K562 (cell line): ENCODE measurements around the gene OR2B3. TPM values are rescaled to one million over a fixed set of nuclear protein-coding genes. Genes with fewer than 3 reads are reported as not detected.

Source experiments
- CBX8 ChIP-seq: fragments of 200-600 bp; sonication (generic); IDR thresholded peaks from 2 replicates; pipeline ENCODE4 v1.6.1; 2012; ENCODE audit warnings: borderline replicate concordance, mixed run types, low read depth, mild to moderate bottlenecking, moderate library complexity, mixed read lengths, low read length, control low read depth, inconsistent platforms; ENCODE audit not compliant: poor library complexity, severe bottlenecking; ENCODE audit errors: extremely low read depth
- CREM ChIP-seq: IDR thresholded peaks from 2 replicates; pipeline ENCODE4 v1.6.1; 2014; ENCODE audit warnings: antibody characterized with exemption, low read depth
- EP400 ChIP-seq: fragments of 450-650 bp; IDR thresholded peaks from 2 replicates; pipeline ENCODE4 v1.6.1; 2017; ENCODE audit warnings: antibody characterized with exemption, mild to moderate bottlenecking, moderate library complexity
- ERF ChIP-seq: fragments of 450-650 bp; formaldehyde crosslinking; IDR thresholded peaks from 2 replicates; pipeline ENCODE4 v1.4.0; 2020; ENCODE audit warnings: mild to moderate bottlenecking, mixed read lengths
- HNRNPK ChIP-seq: fragments of 200-400 bp; formaldehyde crosslinking; IDR thresholded peaks from one replicate; pipeline ENCODE4 v1.6.1; 2018; ENCODE audit warnings: mild to moderate bottlenecking, low read depth, low read length; ENCODE audit not compliant: poor library complexity, severe bottlenecking
- KDM2B ChIP-seq: fragments of 250-450 bp; sonication (Bioruptor Pico); IDR thresholded peaks from 2 replicates; pipeline ENCODE4 v1.8.0; 2021; ENCODE audit warnings: mild to moderate bottlenecking, moderate library complexity
- NCOA1 ChIP-seq: fragments of 450-650 bp; IDR thresholded peaks from 2 replicates; pipeline ENCODE4 v1.6.1; 2016; ENCODE audit warnings: low read depth
- NFE2 ChIP-seq: IDR thresholded peaks from 2 replicates; pipeline ENCODE4 v1.6.1; 2014; ENCODE audit warnings: antibody characterized with exemption, low read depth
- NFYB ChIP-seq: IDR thresholded peaks from 2 replicates; pipeline ENCODE4 v1.6.1; 2011; ENCODE audit warnings: mild to moderate bottlenecking, moderate library complexity; ENCODE audit not compliant: insufficient read length; ENCODE audit errors: extremely low read depth
- PHF8 ChIP-seq: fragments of 200-600 bp; sonication (generic); IDR thresholded peaks from 2 replicates; pipeline ENCODE4 v1.6.1; 2012; ENCODE audit warnings: mixed run types, mild to moderate bottlenecking, inconsistent platforms, low read length, moderate library complexity, borderline replicate concordance
- RBBP5 ChIP-seq: fragments of 200-600 bp; sonication (generic); IDR thresholded peaks from 2 replicates; pipeline ENCODE4 v1.6.1; 2012; ENCODE audit warnings: borderline replicate concordance, mild to moderate bottlenecking, low read length, control low read depth, inconsistent platforms; ENCODE audit not compliant: insufficient read depth, poor library complexity, severe bottlenecking
- STAT5A ChIP-seq: IDR thresholded peaks from 2 replicates; pipeline ENCODE4 v1.6.1; 2012; ENCODE audit warnings: low read length, inconsistent platforms, borderline replicate concordance
- polyA plus RNA-seq, 8 experiments: library from polyadenylated mRNA; depleted of rRNA in 4 of 8; stranded (reverse) in 5 of 8; unstranded in 3 of 8; fragments of >200 nt; fragmentation: Nextera tagmentation in 2 of 8; fragmentation: Illumina TruSeq in 1 of 8; extraction: Ambion mirVana in 2 of 8; extraction: Trizol in 1 of 8; gene quantifications; 2 replicates each; pipeline versions ENCODE4 v1.2.1 to v1.2.3, GENCODE V29; 2011 to 2014; ENCODE audit warnings: inconsistent platforms in 1 of 8, missing spikeins in 1 of 8
- total RNA-seq, 7 experiments: library from RNA; depleted of rRNA in 6 of 7; stranded (reverse); fragments of >200 nt in 6 of 7; fragmentation: Illumina TruSeq in 2 of 7; extraction: Trizol in 2 of 7; gene quantifications; 2 replicates each; pipeline versions ENCODE4 v1.2.1 to v1.2.3, GENCODE V29; 2011 to 2021; ENCODE audit warnings: low replicate concordance in 1 of 7
- TF ChIP-seq, protein P1 (sequence below): fragments of 250-450 bp; sonication (Bioruptor Pico); IDR thresholded peaks from 2 replicates; pipeline ENCODE4 v1.4.0; 2020; ENCODE audit warnings: mild to moderate bottlenecking, moderate library complexity, borderline replicate concordance
- TF ChIP-seq, protein P2 (sequence below), 2 experiments: IDR thresholded peaks in 1 of 2; conservative IDR thresholded peaks in 1 of 2; 2 replicates each; pipeline ENCODE4 v1.6.1; 2016; ENCODE audit warnings: low read depth in 2 of 2, mild to moderate bottlenecking in 1 of 2, missing compliant biosample characterization in 1 of 2, missing genetic modification characterization in 1 of 2, moderate library complexity in 1 of 2
- TF ChIP-seq, protein P3 (sequence below), 3 experiments: IDR thresholded peaks in 2 of 3; conservative IDR thresholded peaks in 1 of 3; 2 replicates each; pipeline ENCODE4 v1.5.1; 2011 to 2012; ENCODE audit warnings: low read length in 3 of 3, mild to moderate bottlenecking in 3 of 3, control low read depth in 2 of 3, improper control_type of control experiment in 1 of 3, inconsistent platforms in 1 of 3, low read depth in 1 of 3, mixed read lengths in 1 of 3, moderate library complexity in 1 of 3; ENCODE audit not compliant: insufficient read depth in 2 of 3
- TF ChIP-seq, protein P4 (sequence below), 2 experiments: IDR thresholded peaks; 2 replicates each; pipeline ENCODE4 v1.6.1; 2011; ENCODE audit warnings: borderline replicate concordance in 1 of 2, control low read depth in 1 of 2, low read depth in 1 of 2, low read length in 1 of 2, mild to moderate bottlenecking in 1 of 2, mixed read lengths in 1 of 2, moderate library complexity in 1 of 2; ENCODE audit not compliant: insufficient read depth in 1 of 2, insufficient read length in 1 of 2, poor library complexity in 1 of 2, severe bottlenecking in 1 of 2; ENCODE audit errors: extremely low read depth in 1 of 2

The OR2B3 gene
- total and polyA plus RNA-seq, 9 of the 15 experiments (the other 6 are each of a cell fraction or from before 2014, with no cell fraction given) = not detected

DNA sequence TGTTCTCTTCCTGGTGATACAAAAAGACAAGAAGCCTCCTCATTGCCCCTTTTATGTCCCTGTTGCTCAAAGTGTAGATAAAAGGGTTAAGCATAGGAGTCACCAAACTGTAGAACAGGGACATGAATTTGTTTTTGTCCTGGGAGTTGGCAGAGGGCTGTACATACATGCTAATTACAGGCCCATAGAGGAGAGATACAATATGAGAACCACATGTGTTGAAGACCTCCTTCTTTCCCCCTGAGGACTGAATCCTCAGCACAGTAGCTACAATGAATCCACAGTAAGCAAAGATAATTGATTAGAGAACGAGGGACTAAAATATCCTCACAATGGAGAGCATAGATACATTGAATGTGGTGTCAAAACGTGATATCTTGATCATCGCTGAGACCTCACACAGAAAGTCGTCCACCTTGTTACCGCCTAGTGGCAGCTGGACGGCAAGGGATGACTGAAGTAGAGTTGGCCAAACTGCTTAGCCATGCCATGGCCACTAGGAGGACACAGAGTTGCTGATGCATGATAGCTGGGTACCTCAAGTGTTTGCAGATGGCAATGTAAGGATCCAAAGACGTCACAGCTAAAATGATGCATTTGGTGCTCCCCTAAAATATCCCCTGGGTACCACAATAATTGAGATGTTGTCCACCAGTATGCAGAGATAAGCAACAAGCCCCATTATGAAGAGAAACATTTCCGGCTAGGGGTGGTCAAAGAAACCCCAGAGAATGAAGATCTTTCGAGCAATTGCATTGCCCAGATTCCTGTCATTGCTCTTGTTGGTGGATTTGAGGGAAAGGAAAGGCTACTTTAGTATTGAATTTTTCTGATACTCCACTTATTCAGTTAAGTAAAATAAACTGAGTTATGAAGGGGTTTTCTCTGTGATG, 15.0 kb downstream of the OR2B3 start (continued):
- TF ChIP-seq, protein P1, sequence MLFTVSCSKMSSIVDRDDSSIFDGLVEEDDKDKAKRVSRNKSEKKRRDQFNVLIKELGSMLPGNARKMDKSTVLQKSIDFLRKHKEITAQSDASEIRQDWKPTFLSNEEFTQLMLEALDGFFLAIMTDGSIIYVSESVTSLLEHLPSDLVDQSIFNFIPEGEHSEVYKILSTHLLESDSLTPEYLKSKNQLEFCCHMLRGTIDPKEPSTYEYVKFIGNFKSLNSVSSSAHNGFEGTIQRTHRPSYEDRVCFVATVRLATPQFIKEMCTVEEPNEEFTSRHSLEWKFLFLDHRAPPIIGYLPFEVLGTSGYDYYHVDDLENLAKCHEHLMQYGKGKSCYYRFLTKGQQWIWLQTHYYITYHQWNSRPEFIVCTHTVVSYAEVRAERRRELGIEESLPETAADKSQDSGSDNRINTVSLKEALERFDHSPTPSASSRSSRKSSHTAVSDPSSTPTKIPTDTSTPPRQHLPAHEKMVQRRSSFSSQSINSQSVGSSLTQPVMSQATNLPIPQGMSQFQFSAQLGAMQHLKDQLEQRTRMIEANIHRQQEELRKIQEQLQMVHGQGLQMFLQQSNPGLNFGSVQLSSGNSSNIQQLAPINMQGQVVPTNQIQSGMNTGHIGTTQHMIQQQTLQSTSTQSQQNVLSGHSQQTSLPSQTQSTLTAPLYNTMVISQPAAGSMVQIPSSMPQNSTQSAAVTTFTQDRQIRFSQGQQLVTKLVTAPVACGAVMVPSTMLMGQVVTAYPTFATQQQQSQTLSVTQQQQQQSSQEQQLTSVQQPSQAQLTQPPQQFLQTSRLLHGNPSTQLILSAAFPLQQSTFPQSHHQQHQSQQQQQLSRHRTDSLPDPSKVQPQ (CRISPR knock-in tag) = no peak
- no peak for TF ChIP-seq STAT5A
- no peak for TF ChIP-seq CBX8
- TF ChIP-seq HNRNPK = no peak
- TF ChIP-seq CREM = peak; percentile 73
- TF ChIP-seq, protein P2, sequence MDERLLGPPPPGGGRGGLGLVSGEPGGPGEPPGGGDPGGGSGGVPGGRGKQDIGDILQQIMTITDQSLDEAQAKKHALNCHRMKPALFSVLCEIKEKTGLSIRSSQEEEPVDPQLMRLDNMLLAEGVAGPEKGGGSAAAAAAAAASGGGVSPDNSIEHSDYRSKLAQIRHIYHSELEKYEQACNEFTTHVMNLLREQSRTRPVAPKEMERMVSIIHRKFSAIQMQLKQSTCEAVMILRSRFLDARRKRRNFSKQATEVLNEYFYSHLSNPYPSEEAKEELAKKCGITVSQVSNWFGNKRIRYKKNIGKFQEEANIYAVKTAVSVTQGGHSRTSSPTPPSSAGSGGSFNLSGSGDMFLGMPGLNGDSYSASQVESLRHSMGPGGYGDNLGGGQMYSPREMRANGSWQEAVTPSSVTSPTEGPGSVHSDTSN (CRISPR knock-in tag; IDR thresholded peaks at IDR 0.05; ENCODE audit: low read depth) = no peak
- TF ChIP-seq, protein P2 (tag; conservative IDR thresholded peaks at IDR 0.05; ENCODE audit: low read depth) = no peak
- TF ChIP-seq, protein P3, sequence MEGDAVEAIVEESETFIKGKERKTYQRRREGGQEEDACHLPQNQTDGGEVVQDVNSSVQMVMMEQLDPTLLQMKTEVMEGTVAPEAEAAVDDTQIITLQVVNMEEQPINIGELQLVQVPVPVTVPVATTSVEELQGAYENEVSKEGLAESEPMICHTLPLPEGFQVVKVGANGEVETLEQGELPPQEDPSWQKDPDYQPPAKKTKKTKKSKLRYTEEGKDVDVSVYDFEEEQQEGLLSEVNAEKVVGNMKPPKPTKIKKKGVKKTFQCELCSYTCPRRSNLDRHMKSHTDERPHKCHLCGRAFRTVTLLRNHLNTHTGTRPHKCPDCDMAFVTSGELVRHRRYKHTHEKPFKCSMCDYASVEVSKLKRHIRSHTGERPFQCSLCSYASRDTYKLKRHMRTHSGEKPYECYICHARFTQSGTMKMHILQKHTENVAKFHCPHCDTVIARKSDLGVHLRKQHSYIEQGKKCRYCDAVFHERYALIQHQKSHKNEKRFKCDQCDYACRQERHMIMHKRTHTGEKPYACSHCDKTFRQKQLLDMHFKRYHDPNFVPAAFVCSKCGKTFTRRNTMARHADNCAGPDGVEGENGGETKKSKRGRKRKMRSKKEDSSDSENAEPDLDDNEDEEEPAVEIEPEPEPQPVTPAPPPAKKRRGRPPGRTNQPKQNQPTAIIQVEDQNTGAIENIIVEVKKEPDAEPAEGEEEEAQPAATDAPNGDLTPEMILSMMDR (IDR thresholded peaks at IDR 0.05 in 2 of 3, conservative IDR thresholded peaks at IDR 0.05 in 1 of 3; ENCODE audit: insufficient read depth in 2 of 3, low read depth in 1 of 3, low read length in 3 of 3) = peak; percentile 97 to 99 (median 98)
- no peak for TF ChIP-seq EP400
- TF ChIP-seq NCOA1 = no peak
- no peak for TF ChIP-seq KDM2B (CRISPR knock-in tag)
- no peak for TF ChIP-seq RBBP5
- no peak for TF ChIP-seq PHF8
- TF ChIP-seq, protein P4, sequence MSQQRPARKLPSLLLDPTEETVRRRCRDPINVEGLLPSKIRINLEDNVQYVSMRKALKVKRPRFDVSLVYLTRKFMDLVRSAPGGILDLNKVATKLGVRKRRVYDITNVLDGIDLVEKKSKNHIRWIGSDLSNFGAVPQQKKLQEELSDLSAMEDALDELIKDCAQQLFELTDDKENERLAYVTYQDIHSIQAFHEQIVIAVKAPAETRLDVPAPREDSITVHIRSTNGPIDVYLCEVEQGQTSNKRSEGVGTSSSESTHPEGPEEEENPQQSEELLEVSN (IDR thresholded peaks at IDR 0.05; ENCODE audit: borderline replicate concordance in 1 of 2, extremely low read depth in 1 of 2, insufficient read depth in 1 of 2, insufficient read length in 1 of 2, low read depth in 1 of 2, low read length in 1 of 2, poor library complexity in 1 of 2, severe bottlenecking in 1 of 2) = peak in 1 of 2 experiments; percentile 36
- TF ChIP-seq ERF = no peak
- TF ChIP-seq NFE2 = peak; percentile 70; the same call in 1 of the 2 replicates
- no peak for TF ChIP-seq NFYB
